ENCODE results near the gene EEPD1.

EEPD1 gene

DNA sequence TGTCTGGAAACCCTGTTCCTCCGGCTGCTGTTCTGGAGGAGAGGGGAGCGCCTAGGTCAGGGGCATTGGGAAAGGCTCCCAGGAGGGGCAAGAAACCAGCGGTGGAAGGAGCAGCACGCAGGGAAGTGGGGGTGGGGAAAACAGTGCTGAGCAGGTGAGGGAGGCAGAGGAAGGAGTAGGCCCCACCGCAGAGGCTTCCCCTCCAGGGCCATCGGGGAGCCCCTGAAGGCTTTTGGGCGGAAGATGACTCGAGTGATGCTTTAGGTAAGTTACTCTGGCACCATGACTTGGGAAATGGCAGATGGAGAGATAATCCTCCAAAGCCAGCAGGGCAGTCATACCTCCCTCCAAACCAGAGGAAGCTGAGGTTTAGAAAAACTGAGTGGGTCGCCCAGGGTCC is 130.1 kb downstream of the EEPD1 start:
- no peak for DNase-seq

DNA sequence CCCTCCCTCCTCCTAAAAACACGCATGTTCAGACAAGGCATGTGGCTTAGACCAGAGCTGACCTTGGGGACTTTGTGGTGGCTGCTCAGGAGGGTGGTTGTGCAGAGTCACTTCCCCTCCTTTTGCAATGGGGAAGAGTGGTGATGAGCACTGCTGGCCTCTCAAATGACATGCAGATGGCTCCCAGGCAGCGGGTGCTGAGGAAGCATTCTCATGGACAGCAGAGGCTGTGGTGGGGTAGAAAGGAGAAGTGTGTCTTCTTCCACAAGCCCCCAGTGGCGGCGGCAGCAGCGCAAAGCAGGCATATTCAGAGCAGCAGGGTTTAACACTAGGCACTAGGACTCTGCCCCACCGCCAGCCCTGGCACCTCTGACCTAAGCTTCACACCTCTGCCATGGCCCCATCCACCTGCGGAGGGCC is 130.7 kb downstream of the EEPD1 start:
- DNase-seq: no peak

DNA sequence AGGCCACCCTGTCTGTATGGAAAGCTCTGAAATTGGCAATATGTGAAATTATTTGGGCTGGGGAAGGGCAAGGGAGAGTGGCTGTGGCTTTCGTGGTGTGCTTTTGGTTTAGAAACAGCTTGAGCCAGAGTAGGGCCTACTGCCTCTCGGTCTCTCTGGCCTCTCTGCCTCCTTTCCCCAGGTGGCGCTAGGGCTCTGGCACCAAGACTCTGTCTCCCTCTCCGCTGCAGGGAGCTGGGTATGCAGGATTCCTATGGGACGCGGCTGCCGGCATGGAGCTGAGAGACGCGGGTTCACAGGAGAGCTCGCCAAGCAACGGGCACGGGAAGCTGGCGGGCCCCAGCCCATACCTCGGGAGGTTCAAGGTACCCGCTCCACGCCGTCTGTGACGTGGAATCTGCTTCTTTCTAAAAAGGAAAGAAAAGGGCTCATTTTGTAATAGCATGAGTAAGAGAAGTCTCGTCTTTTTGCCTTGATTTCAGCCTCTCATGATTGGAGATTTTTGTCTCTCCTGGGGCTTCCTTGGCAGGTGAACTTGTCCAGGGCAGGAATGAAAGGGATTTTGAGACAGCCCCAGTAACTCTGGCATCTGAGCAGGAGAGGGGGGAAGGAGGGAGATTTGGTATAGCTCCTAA is 131.5 kb downstream of the EEPD1 start:
- no peak for DNase-seq

DNA sequence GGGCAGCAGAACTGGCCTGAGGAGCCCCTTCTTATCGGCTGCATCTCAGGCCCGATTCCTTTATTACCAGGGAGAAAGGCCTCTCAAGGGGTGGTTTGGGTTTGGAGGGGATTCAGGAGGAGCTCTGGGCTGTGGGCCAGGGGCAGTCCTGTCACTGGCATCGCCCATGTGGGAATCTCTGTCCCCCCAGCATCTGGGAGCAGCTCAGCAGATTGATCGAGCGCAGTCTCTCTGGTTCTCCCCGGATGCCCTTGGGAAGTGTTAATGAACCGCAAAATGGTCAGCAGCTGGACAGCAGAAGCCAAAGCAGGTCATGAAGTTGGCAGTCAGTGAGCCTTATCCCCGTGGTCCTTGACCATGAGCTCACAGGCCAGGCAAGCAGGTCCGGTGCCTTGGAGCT is 132.2 kb downstream of the EEPD1 start:
- DNase-seq: no peak

DNA sequence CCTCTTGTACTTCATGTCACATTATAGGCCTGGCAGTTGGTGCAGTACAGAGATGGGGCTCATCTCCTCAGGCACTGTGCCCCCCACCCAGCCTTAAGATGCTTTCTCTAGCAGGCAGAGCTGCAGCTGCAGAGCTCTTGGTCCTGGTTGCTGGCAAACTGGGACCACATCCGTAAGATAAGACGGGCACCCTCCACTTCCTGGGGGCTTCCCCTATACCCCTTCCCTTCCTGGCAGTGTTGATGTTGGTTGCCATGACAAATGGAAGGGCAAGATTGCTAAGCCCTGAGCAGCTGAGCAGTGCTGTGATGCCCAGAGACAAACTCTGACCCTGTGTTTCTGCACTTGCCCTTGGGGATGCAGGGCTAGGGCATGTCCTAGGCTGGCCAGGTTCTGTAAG is 133.2 kb downstream of the EEPD1 start:
- peak; percentile 29 to 45 for DNase-seq

DNA sequence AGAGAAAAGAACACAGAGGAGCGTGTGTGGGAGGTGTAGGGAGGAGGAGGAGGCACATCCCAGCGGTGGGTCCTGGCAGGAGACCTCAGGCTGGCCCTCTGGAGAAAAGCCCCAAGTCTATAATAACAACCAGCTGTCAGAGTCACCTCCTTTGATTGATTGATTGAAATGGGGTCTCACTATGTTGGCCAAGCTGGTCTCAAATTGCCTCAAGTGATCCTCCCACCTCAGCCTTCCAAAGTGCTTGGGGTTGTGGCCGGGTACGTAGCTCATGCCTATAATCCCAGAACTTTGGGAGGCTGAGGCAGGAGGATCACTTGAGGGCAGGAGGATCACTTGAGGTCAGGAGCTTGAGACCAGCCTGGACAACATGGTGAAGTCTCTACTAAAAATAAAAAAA is 133.6 kb downstream of the EEPD1 start:
- no peak for DNase-seq

DNA sequence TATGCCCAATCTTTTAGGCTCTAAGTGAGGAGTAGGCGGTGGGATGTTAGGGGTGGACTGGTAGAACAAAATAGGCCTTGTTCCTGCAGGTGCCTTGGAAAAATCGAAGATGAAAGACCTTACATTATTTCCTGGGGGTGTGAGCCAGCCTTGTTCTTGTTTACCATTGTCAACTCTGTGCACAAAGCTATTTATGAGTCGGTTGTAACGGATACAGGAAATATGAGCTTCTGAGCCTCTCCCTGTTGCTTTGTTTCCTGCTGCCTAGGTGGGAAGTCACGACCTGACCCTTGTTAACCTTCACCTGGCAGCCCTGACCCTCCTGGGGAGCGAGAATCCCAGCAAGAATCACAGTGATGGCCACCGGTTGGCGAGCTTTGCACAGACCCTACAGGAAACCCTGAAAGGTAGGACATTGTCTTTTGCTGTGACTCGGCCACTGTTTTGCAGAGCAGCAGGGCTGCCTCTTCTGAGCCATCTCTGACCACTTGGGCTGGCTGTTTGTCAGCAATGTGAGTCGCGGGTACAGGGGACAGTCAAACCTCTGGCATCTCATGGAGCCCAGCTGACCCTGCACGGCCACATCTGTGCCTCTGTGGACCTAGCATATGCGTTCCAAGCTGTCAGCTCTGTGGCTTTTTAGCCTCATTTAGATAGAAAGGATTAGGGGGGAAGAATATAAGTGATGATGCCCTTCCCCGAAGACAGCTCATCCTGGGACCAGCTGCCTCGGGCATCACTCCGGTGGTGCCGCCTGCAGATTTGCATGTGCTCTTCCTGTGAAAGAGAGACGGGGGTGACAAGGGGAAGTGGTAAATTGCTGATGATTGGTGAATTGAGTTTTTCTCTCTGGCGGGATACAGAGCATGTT is 134.6 kb downstream of the EEPD1 start:
- DNase-seq: peak; percentile 24 to 29

DNA sequence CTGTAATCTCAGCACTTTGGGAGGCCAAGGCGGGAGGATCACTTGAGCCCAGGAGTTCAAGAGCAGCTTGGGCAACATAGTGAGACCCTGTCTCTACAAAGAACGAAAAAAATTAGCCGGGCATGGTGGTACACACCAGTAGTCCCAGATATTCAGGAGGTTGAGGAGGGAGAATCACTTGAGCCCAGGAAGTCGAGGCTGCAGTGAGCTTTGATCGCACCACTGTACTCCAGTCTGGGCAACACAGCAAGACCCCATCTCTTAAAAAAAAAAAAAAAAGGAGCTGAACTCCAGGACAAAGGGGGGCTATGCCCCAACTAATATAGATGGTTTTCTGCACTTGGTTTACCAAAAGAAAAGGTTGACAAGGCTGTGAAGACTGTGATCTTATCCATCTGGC is 135.4 kb downstream of the EEPD1 start:
- no peak for DNase-seq

DNA sequence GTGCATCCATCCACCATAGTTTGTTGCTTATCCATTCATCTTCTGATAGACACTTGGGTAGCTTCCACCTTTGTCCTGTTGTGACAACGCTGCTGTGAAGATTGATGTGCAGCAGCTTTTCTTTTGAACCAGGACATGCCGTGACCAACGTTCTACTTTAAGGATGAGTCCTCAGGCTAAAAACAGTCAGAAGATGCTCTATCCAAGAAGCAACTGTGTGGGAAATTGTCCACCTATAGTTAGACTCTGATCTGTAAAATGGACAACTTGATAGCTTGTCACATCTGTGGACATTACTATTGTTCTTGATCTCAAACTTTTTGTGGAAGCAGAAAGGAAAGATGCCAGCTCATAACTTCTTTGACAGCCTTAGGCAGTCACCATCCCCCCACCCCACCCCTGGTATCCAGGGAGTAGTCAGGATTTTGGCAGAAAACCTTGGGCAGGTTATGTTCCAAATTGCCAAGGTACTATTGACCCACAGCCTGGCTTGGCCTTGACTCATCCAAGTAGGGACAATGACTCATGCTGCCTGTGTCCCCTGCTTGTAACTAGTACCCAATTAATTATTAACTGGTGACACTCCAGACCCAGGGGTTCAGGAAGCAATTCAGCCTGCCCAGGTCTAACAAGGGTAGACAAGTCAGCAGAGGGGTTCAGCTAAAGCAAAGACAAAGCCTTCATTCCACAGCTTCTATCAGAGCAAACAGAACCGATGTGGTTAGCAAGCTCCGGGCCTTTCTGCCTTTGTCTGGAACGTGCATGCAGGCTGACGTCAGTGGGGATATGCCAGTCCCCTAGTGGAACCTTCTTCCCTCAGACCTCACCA is 137.0 kb downstream of the EEPD1 start:
- no peak for DNase-seq

DNA sequence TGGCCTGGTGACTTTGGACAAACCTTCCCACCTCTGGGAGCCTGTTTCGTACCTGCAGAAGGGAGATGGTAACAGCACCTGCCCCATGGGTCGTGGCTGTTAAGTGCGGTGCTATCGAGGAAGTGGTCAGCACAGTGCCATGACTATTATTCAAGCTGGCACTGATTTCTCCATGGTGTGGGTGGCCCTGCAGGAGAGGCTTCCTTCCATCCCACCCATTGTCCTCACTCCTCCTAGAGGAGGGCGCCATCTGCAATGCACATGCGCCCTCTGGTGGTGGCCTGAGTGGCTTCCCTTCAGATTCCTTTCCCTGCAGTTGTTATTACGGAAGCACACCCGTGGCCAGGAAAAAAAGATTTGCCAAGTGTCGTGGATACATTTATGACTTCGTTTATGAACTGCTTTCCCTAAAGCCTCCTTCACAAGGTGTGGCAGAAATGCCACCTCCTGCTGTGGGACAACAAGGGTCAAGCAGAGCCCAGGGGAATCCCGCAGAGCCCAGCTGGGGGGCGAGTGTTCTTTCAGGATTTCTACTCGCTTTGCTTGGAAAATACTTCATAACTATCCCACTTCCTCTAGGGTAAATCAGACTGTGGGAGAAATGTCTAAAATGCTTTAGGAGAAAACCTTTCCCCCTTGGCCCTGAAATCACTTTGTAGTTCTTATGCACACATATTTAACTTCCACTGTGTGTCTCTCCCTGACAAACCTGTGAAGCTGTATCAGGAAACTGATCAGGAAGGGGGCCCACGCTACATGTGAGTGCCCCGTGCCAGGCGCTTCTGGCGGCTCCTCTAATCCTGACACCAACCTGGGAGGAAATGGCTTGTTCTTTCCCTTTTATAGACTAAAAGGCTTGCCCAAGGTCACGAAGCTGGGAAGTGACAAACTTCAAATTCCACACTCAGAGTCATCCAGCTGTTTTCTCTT is 138.6 kb downstream of the EEPD1 start:
- peak; percentile 75 to 78 for DNase-seq

DNA sequence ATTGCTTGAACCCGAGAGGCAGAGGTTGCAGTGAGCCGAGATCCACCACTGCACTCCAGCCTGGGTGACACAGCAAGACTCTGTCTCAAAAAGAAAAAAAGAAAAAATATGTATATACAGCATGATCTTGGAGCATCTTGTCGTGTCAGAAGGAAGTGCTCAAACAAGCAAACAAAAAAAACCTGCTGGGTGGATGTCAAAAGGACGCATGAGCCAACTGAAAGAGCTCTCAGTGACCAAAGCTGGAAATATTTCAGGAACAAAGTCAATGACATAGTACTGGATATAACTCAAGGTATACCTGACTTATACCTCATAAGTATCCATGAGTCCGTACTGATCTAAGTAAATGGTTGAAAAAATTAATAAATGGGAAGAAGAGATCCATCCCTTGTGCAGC is 142.0 kb downstream of the EEPD1 start:
- DNase-seq: no peak

DNA sequence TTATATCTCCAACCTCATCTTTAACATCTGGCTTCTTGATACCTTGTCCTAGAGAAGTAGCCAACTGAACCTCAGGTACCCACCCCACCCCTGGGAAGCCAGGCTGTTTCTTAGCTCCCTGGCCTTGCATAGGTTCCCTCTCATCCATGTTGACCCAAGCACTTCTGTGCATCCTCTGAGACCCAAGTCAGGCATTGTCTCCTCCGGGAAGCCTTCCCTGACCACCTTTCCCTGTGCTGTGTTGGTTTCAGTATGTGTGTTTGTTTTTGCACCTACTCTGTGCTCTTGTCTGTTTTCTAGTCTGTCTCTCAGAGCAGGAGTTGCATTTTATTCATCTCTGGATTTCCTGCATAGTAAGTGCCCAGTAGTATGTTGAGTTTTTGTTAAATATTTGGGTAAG is 143.2 kb downstream of the EEPD1 start:
- no peak for DNase-seq

DNA sequence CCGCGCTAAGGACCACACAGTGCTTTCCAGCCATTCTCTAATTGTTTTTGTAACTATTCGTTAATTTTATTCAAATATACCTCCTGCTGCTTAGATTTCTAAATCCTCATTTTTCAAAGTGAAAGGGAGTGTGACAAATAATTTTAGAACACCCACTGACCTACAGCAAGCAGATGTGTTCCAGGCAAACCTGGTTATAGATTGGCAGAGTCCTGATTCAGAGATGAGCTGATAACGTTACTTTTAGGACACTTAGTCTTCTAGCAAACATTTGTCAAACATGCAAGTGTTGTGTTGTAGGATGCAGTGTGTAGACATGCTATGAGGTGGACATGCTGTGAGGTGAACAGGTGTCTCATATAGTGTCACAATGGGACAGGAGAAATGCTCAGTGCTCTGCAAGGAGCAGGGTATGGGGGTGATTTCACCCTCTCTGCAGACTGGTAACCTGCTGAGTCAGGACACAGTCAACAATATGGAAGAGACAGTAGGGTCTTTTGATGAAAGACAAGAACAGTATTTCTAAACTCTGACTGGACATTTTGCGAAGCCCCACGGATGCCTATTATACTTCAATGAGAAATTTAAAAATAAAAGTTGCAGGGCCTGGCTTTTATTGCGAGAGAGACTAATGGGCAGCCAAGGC is 144.4 kb downstream of the EEPD1 start:
- no peak for DNase-seq

DNA sequence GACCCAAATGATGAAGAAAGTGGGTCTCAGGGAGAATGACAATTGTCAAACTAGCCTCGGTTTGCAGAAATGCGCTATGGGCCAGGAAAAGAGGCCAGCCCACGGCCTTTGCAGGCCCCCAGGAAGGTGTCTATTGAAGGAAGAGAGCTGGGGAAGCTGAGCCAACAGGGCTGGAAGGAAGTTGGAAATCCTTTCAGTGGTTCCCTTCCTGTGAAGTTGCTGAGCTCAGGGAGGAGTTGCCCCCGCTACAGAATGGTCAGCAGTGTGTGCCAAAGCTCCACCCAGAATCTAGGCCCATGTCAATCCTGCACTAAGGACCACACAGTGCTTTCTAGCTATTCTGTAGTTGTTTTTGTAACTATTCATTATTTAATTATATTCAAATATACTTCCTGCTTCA is 145.1 kb downstream of the EEPD1 start:
- no peak for DNase-seq

DNA sequence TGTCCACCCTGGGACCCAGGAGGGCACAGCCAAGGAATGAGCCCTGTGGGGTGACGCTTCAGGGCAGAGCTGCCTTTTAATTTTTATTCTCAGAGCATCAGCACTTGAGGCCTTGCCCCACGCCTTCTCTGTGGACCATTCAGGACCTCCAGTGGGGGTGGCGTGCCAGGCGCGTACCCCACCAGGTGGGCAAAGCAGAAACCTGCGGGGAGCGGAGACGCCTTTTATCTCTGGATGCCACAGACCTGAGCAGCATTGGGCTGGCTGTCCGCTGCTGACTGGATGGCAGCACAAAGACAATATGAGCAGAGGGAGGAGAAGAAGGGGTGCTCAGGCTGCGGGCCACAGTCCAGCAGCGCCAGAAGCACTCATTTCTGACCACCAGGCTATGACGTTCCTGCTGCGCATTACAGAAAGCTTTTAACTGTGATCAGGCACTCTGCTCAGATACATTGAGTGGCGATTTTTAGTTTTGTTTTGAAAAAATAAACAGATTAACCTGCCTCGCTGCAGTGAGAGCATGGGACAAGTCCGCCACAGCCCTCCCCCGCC is 146.2 kb downstream of the EEPD1 start:
- no peak for DNase-seq

DNA sequence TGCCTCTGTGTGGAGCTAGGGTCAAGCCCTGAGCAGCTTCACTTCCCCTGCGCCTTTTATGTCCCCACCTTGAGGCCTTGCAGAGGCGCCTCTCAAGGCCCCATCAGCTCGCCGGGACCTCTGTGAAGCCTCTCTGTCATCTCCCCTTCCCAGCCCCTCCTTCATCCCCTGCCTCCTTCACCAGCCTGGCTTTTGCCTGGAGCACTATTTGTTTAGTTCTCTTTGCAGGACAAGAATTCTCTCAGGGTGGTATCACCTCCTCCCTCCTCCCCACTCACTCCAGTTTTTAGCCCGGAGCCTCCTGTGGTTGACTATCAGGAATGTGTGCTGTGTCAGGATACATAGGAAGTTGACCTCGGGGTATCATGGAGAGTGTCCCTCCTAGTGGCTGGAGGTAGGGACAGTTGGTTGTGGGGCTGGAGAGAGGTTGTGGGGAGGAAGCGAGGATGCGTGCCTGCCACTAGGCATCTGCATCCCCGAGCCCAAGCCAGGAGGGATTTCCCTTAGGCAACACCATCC is 146.8 kb downstream of the EEPD1 start:
- no peak for DNase-seq

DNA sequence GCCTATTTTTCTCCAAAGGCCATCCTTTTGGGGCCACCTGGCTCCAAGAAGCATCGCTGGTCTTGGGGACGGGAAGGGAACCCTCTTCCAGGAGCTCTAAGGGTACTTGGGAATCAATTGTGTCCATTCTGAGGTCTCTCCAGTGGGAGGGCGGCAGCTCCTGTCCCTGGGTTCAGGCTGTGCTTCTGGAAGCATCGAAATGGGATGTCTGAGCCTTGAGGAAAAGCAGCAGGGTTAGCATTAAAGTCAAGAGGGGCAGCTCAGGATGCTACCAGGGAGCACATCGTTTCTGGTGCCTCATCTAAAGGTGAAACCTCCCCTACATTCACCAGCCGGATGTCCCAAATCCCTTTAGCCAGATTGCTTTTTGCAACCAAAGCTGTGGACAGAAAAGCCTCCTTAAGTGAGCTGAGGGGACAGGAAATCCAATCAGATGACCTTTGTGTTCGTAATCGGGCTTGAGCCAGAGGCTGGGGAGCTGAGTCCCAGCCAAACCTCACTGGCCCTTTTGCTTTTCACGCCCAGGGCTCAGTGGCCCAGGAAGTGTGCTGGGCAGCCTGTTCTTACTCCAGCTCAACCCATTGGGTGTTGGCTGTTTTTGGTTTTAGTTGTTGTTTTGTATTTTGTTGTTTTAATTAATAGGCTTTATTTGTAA is 147.8 kb downstream of the EEPD1 start:
- no peak for DNase-seq

DNA sequence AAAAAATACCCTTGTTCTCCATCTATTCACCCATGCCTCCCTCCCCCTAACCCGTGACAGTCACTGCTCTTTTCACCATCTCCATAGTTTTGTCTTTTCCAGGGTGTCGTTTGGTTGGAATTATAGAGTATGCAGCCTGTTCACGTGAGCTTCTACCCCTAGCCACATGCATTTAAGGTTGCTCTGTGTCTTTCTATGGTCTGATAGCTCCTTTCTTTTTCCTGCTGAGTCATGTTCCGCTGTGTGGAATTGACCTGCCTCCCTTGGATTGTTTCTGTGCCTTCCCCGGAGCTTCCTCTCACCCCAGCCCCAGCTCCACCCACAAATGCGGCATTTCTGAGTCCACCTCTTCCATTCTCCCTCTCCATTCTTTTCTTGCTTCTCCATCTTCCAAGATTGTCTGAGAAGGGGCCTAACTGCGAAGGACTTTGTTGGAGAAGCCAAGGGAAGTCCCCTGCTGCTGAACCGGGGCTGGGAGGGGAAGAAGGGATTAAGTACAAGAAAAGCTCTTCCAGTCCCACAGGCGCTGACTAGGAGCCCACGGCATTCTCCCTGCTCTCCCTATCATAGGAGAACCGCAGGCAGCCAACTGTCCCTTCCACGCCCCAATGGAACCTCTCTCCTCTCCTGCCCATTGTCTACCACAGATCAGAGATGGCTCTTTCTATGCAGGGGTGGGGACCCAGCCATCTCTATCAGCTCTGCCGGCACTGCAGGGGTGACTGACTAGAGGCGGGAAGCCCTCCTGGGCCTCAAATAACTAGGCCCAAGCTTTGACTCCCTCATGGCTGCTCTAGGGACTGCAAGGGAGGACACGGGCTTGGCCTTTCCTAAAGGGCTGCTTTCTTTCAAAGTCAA is 149.1 kb downstream of the EEPD1 start:
- DNase-seq: no peak

DNA sequence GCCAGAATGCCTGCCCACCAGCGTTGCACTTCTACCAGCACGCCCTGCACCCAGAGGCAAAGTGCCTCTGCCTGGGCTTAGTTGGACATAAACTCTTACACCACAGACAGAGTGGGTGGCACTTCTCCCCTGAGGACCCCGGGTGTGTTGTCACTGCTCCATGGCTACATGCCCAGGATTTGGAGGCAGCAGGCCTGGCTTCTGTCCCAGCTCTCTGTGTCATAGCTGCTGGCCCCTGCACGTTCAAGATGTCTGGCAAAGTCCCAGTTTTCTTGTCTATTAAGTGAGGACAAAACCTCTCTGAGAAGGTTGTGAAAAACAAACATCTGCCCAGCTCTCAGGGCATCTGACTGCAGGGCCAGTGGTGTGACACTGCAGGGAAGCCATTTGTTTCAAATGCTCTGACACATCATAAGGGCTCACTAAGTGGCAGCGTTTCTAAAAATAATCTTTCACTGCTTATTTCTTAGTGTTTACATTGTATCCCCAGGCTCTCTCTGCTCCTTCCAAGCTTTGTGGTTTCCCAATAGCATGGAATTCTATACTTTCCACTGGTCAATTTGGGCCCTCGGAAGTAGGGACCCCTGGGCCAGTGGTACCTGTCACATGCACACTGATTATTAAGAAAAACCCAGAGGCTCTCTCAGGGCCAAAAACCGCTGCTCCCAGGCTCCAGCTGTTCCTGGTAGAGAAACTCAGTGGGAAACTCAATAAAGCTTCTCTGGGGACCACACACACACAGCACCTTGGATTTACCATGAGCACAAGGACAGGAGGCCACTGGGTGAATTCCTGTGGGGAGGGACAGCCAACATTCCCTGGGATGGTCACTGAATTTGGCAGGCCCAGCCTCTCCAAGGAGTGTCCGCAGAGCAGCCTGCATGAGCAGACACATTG is 150.4 kb downstream of the EEPD1 start:
- no peak for DNase-seq
